ENCODE data around the gene ABCA7. TPM values are rescaled to one million over a fixed set of nuclear protein-coding genes. Genes with fewer than 3 reads are reported as not detected.

ABCA7 gene
- total RNA-seq, 2 experiments from 2014 or later = 28.3 to 29.3 TPM

- Mint-ChIP-seq H3K4me3 (no peak overlapping the region), H3K36me3 (peaks cover 5% of the 10 kb centered on the region), H3K27ac (no peak overlapping the region), H3K27me3 (no peaks in the 10 kb centered on the region), H3K4me1 (ENCODE audit: low read depth) (peaks cover 4% of the 10 kb centered on the region), H3K9me3 (no peaks in the 10 kb centered on the region)
- CTCF ChIA-PET = interaction anchor here (1.4 kb wide), 1 partner anchor 195 kb away, joined by 3 read pairs; no protein-coding TSS in a partner anchor
- no peak for DNase-seq
- POLR2A ChIA-PET = no interaction called here
- intact Hi-C loops (cut with micrococcal nuclease) = no loop called here
Measured at GRCh38 chr19:1049106-1049505, 9.2 kb downstream of the ABCA7 start.

- intact Hi-C loops (cut with micrococcal nuclease) = no loop called here
- peaks cover 5% of the 10 kb centered on the region for H3K36me3 Mint-ChIP-seq
Measured at GRCh38 chr19:1049800-1050199, 9.9 kb downstream of the ABCA7 start.

GRCh38 chr19:1050989-1051788 is 11.3 kb downstream of the ABCA7 start:
- H3K9me3 Mint-ChIP-seq = no peaks in the 10 kb centered on the region
- ChIA-PET POLR2A (no interaction called here), CTCF (no interaction called here)
- DNase-seq = no peak
- no peak overlapping the region for H3K4me3 Mint-ChIP-seq
- peaks cover 4% of the 10 kb centered on the region for H3K4me1 Mint-ChIP-seq (ENCODE audit: low read depth)
- H3K27me3 Mint-ChIP-seq = no peaks in the 10 kb centered on the region
- peaks cover 4% of the 10 kb centered on the region for H3K36me3 Mint-ChIP-seq
- intact Hi-C loops (cut with micrococcal nuclease) = no loop called here
- H3K27ac Mint-ChIP-seq = no peak overlapping the region

More at GRCh38 chr19:1049800-1050199, 9.9 kb downstream of the ABCA7 start:
- no peak for DNase-seq
- ChIA-PET POLR2A (no interaction called here), CTCF (no interaction called here)
- Mint-ChIP-seq H3K4me1 (ENCODE audit: low read depth) (peaks cover 4% of the 10 kb centered on the region), H3K27ac (no peak overlapping the region), H3K27me3 (no peaks in the 10 kb centered on the region), H3K4me3 (no peak overlapping the region), H3K9me3 (no peaks in the 10 kb centered on the region)

GRCh38 chr19:1051791-1052190 is 11.9 kb downstream of the ABCA7 start:
- H3K27me3 Mint-ChIP-seq = no peaks in the 10 kb centered on the region
- no peak overlapping the region for H3K27ac Mint-ChIP-seq
- peaks cover 4% of the 10 kb centered on the region for H3K36me3 Mint-ChIP-seq
- no peaks in the 10 kb centered on the region for H3K9me3 Mint-ChIP-seq
- ChIA-PET POLR2A (no interaction called here), CTCF (no interaction called here)
- no peak for DNase-seq
- peaks cover 4% of the 10 kb centered on the region for H3K4me1 Mint-ChIP-seq (ENCODE audit: low read depth)
- intact Hi-C loops (cut with micrococcal nuclease) = no loop called here
- H3K4me3 Mint-ChIP-seq = no peak overlapping the region

DNA sequence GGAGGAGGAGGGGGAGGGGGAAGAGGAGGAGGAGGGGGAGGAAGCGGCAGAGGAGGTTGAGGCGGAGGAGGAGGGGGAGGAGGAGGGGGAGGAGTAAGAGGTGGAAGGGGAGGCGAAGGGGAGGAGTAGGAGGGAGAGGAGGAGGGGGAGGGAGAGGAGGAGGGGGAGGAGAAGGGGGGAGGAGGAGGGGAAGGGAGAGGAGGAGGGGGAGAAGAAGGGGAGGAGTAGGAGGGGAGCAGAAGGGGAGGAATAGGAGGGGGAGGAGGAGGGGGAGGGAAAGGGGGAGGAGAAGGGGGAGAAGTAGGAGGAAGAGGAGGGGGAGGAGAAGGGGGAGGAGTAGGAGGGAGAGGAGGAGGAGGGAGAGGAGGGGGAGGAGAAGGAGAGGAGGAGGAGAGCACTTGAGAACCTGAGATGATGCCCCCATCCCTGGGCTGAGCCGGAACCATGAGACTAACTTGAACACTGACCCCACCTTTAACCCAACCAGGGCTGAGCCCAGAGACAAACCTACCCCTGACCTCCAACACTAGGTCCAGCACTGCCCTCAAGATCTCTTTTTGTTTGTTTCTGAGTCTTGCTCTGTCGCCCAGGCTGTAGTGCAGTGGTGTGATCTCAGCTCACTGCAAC is 12.6 kb downstream of the ABCA7 start:
- no peak for DNase-seq
- CTCF ChIA-PET = interaction anchor here (1.5 kb wide), 1 partner anchor 12 kb away, joined by 5 read pairs; no protein-coding TSS in a partner anchor
- Mint-ChIP-seq H3K36me3 (peaks cover 4% of the 10 kb centered on the region), H3K4me3 (no peak overlapping the region), H3K27ac (peak overlapping the region; percentile 5), H3K27me3 (no peaks in the 10 kb centered on the region), H3K4me1 (ENCODE audit: low read depth) (peaks cover 7% of the 10 kb centered on the region), H3K9me3 (no peaks in the 10 kb centered on the region)
- POLR2A ChIA-PET = no interaction called here
- intact Hi-C loops (cut with micrococcal nuclease) = no loop called here

GRCh38 chr19:1053176-1054101 is 13.5 kb downstream of the ABCA7 start:
- POLR2A ChIA-PET = no interaction called here
- peaks cover 4% of the 10 kb centered on the region for H3K36me3 Mint-ChIP-seq
- no peak overlapping the region for H3K4me3 Mint-ChIP-seq
- H3K4me1 Mint-ChIP-seq (ENCODE audit: low read depth) = peaks cover 15% of the 10 kb centered on the region
- DNase-seq = no peak
- H3K9me3 Mint-ChIP-seq = no peaks in the 10 kb centered on the region
- CTCF ChIA-PET = interaction anchor here (1.0 to 1.5 kb wide), 3 partner anchors 11 to 72 kb away, joined by 3 to 5 read pairs (median 3); no protein-coding TSS in a partner anchor
- intact Hi-C loops (cut with micrococcal nuclease) = no loop called here
- H3K27ac Mint-ChIP-seq = no peak overlapping the region
- H3K27me3 Mint-ChIP-seq = no peaks in the 10 kb centered on the region

DNA sequence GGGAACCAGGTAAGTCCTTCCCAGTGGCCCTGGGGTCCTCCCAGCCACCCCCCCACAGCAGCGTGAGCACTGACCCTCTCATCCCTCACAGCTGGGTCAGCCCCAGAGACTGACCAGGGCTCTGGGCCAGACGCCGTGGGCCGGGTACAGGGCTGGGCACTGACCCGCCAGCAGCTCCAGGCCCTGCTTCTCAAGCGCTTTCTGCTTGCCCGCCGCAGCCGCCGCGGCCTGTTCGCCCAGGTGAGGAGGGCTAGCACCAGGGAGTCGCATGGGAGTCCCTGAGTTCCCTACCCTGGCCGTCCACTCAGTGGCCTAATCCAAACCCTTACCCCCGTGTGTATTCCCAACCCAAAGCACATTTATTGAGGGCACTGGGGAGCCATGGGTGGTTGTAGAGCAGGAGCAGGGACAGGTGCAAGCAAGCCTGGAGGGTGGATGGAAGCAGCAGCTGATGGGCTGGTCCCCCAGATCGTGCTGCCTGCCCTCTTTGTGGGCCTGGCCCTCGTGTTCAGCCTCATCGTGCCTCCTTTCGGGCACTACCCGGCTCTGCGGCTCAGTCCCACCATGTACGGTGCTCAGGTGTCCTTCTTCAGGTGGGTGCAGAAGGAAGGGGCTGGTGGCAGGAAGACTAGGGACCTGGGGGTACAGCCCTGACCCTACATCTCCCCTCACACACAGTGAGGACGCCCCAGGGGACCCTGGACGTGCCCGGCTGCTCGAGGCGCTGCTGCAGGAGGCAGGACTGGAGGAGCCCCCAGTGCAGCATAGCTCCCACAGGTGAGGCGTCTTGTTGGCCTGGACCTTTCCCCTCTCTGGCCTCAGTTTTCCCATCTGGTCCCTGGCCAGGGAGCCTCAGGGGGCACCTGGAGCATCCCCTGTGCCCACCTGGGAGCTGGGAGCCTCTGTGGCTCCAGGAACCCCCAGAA is 14.5 kb downstream of the ABCA7 start:
- Mint-ChIP-seq H3K4me3 (no peak overlapping the region), H3K9me3 (no peaks in the 10 kb centered on the region), H3K27ac (no peak overlapping the region), H3K27me3 (no peaks in the 10 kb centered on the region), H3K4me1 (ENCODE audit: low read depth) (peaks cover 15% of the 10 kb centered on the region), H3K36me3 (peaks cover 4% of the 10 kb centered on the region)
- DNase-seq = no peak
- ChIA-PET POLR2A (no interaction called here), CTCF (interaction anchor here (1.0 to 1.5 kb wide), 4 partner anchors 10 to 190 kb away, joined by 3 to 5 read pairs (median 4); no protein-coding TSS in a partner anchor)
- intact Hi-C loops (cut with micrococcal nuclease) = loop anchor here (5.0 kb wide), 1 partner anchor 138 kb away; no protein-coding TSS in a partner anchor

- Mint-ChIP-seq H3K4me3 (no peak overlapping the region), H3K27ac (no peak overlapping the region), H3K9me3 (no peaks in the 10 kb centered on the region), H3K36me3 (peaks cover 4% of the 10 kb centered on the region), H3K4me1 (ENCODE audit: low read depth) (peaks cover 15% of the 10 kb centered on the region), H3K27me3 (no peaks in the 10 kb centered on the region)
- intact Hi-C loops (cut with micrococcal nuclease) = loop anchor here (5.0 kb wide), 1 partner anchor 137 kb away; no protein-coding TSS in a partner anchor
- ChIA-PET CTCF (interaction anchor here (1.1 to 1.2 kb wide), 2 partner anchors 12 to 189 kb away, joined by 3 to 4 read pairs; no protein-coding TSS in a partner anchor), POLR2A (no interaction called here)
- no peak for DNase-seq
Measured at GRCh38 chr19:1055028-1055425, 15.1 kb downstream of the ABCA7 start.

GRCh38 chr19:1055886-1056620 is 16.1 kb downstream of the ABCA7 start:
- Mint-ChIP-seq H3K36me3 (peaks cover 1% of the 10 kb centered on the region), H3K4me3 (no peak overlapping the region), H3K4me1 (ENCODE audit: low read depth) (peaks cover 15% of the 10 kb centered on the region), H3K27ac (peak overlapping the region; percentile 18), H3K27me3 (no peaks in the 10 kb centered on the region), H3K9me3 (no peaks in the 10 kb centered on the region)
- ChIA-PET POLR2A (no interaction called here), CTCF (interaction anchor here (0.6 to 2.5 kb wide), 3 partner anchors 10 to 188 kb away, joined by 3 to 12 read pairs (median 4); partner anchors contain the start of gene ARHGAP45)
- no peak for DNase-seq
- intact Hi-C loops (cut with micrococcal nuclease) = loop anchor here (5.0 kb wide), 1 partner anchor 136 kb away; no protein-coding TSS in a partner anchor

DNA sequence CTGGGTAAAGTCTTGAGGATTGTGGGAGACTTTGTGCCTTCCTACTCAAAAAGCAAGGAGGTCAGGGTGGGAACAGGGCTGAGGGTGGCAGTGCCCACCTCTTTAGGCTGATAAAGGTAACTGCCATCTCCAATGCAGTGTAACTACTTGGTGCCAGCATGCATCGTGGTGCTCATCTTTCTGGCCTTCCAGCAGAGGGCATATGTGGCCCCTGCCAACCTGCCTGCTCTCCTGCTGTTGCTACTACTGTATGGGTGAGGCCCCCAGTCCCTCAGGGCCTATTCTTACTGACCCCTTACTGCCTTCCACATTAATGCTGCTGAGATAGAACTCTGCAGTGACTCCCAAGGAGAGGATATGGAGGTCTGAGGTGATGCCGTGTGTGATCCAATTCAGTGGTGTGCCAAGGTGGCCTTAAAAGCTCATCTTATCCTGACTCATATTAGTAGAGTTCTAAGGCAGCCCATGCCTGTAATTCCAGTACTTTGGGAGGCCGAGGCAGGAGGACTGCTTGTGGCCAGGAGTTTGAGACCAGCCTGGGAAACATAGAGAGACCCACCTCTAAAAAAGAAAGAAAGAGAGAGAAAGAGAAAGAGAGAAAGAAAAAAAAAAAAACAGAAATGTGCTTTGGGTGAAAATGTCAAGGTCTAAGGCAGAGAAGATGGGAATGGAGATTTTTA is 17.4 kb downstream of the ABCA7 start:
- ChIA-PET POLR2A (interaction anchor here (0.6 to 1.1 kb wide), 4 partner anchors 10 to 330 kb away, joined by 3 read pairs; partner anchors contain the start of gene ARHGAP45), CTCF (interaction anchor here (1.0 to 2.5 kb wide), 8 partner anchors 10 to 209 kb away, joined by 3 to 12 read pairs (median 4); partner anchors contain the start of gene ARHGAP45)
- Mint-ChIP-seq H3K9me3 (no peaks in the 10 kb centered on the region), H3K36me3 (no peaks in the 10 kb centered on the region), H3K27me3 (no peaks in the 10 kb centered on the region), H3K27ac (peak overlapping the region; percentile 40), H3K4me3 (no peak overlapping the region), H3K4me1 (ENCODE audit: low read depth) (peaks cover 11% of the 10 kb centered on the region)
- intact Hi-C loops (cut with micrococcal nuclease) = loop anchor here (5.0 kb wide), 1 partner anchor 135 kb away; no protein-coding TSS in a partner anchor
- peak; percentile 62 for DNase-seq
